Uterus (tissue), 2 donors: Measurements from ENCODE around the gene TRUB1.

Experiments
- POLR2A ChIP-seq, 2 donors: fragments of 450-650 bp; IDR thresholded peaks; one replicate each; pipeline ENCODE4 v1.6.1; 2016; ENCODE audit warnings: antibody characterized with exemption in 2 of 2, mild to moderate bottlenecking in 1 of 2, moderate library complexity in 1 of 2
- TF ChIP-seq, protein P1 (sequence below), 4 experiments: fragments of 200-600 bp in 2 of 4; fragments of 450-650 bp in 2 of 4; sonication (generic) in 2 of 4; IDR thresholded peaks; one replicate each; pipeline ENCODE4 v1.5.1; 2016 to 2019; ENCODE audit warnings: antibody characterized with exemption in 4 of 4, mild to moderate bottlenecking in 2 of 4, moderate library complexity in 1 of 4

- TF ChIP-seq, protein P1, sequence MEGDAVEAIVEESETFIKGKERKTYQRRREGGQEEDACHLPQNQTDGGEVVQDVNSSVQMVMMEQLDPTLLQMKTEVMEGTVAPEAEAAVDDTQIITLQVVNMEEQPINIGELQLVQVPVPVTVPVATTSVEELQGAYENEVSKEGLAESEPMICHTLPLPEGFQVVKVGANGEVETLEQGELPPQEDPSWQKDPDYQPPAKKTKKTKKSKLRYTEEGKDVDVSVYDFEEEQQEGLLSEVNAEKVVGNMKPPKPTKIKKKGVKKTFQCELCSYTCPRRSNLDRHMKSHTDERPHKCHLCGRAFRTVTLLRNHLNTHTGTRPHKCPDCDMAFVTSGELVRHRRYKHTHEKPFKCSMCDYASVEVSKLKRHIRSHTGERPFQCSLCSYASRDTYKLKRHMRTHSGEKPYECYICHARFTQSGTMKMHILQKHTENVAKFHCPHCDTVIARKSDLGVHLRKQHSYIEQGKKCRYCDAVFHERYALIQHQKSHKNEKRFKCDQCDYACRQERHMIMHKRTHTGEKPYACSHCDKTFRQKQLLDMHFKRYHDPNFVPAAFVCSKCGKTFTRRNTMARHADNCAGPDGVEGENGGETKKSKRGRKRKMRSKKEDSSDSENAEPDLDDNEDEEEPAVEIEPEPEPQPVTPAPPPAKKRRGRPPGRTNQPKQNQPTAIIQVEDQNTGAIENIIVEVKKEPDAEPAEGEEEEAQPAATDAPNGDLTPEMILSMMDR (IDR thresholded peaks at IDR 0.05): no peak
- no peak for TF ChIP-seq POLR2A (IDR thresholded peaks at IDR 0.05)
These were observed 15.1 kb downstream of the TRUB1 start for GRCh38 chr10:114953047-114953446.
